Embryonic facial prominence (tissue), 1 donor: ENCODE measurements around the gene MS4A14.
"Not testable (repeated sequence)": the region's sequence is repeated elsewhere in the genome, so short reads cannot be mapped to it uniquely, and the experiment has no call there.

Experiments used
- DNase-seq: peaks from one replicate; pipeline ENCODE4 v3.0.0-alpha.2; 2016; ENCODE audit errors: extremely low spot score

MS4A14 gene

GRCh38 chr11:60396382-60396781, at the start of gene MS4A14:
Gene MS4A14, plus strand, starts transcription at chr11:60396459. Its CDS starts 120 bp downstream, at chr11:60396579.
- DNase-seq, result no peak

- DNase-seq, result no peak
Observed at GRCh38 chr11:60347084-60347797, 49.0 kb upstream of the MS4A14 start.

- no peak for DNase-seq
Observed at GRCh38 chr11:60348116-60348515, 48.1 kb upstream of the MS4A14 start.

- no peak for DNase-seq
Observed at GRCh38 chr11:60349990-60350389, 46.3 kb upstream of the MS4A14 start.

- no peak for DNase-seq
Observed at GRCh38 chr11:60357771-60358170, 38.5 kb upstream of the MS4A14 start.

- DNase-seq, result no peak
Observed at GRCh38 chr11:60360621-60361020, 35.6 kb upstream of the MS4A14 start.

- no peak for DNase-seq
Observed at GRCh38 chr11:60362241-60362640, 34.0 kb upstream of the MS4A14 start.

GRCh38 chr11:60363542-60364470, 32.5 kb upstream of the MS4A14 start:
- DNase-seq, result no peak

- DNase-seq, result not testable (repeated sequence)
Observed at GRCh38 chr11:60366262-60366904, 29.9 kb upstream of the MS4A14 start.

GRCh38 chr11:60367009-60367408, 29.2 kb upstream of the MS4A14 start:
- DNase-seq, result no peak

GRCh38 chr11:60367896-60368295, 28.4 kb upstream of the MS4A14 start:
- no peak for DNase-seq

- DNase-seq, result no peak
Observed at GRCh38 chr11:60370252-60370810, 25.9 kb upstream of the MS4A14 start.

- DNase-seq, result no peak
Observed at GRCh38 chr11:60370811-60371298, 25.4 kb upstream of the MS4A14 start.

- DNase-seq, result no peak
Observed at GRCh38 chr11:60371386-60371785, 24.9 kb upstream of the MS4A14 start.

- no peak for DNase-seq
Observed at GRCh38 chr11:60371854-60372253, 24.4 kb upstream of the MS4A14 start.

GRCh38 chr11:60372767-60373166, 23.5 kb upstream of the MS4A14 start:
- no peak for DNase-seq

- no peak for DNase-seq
Observed at GRCh38 chr11:60375316-60375715, 20.9 kb upstream of the MS4A14 start.

GRCh38 chr11:60376601-60377000, 19.7 kb upstream of the MS4A14 start:
- DNase-seq, result no peak

GRCh38 chr11:60377401-60378136, 18.7 kb upstream of the MS4A14 start:
- no peak for DNase-seq

- DNase-seq, result no peak
Observed at GRCh38 chr11:60378354-60378753, 17.9 kb upstream of the MS4A14 start, which contains the start of gene MS4A7. Gene MS4A7, plus strand, starts transcription at chr11:60378532. Its CDS starts 4,610 bp downstream, at chr11:60383142.
